Measurements from ENCODE around the gene CRYGD.
"Not testable (repeated sequence)": the region's sequence is repeated elsewhere in the genome, so short reads cannot be mapped to it uniquely, and the experiment has no call there.

CRYGD gene

DNA sequence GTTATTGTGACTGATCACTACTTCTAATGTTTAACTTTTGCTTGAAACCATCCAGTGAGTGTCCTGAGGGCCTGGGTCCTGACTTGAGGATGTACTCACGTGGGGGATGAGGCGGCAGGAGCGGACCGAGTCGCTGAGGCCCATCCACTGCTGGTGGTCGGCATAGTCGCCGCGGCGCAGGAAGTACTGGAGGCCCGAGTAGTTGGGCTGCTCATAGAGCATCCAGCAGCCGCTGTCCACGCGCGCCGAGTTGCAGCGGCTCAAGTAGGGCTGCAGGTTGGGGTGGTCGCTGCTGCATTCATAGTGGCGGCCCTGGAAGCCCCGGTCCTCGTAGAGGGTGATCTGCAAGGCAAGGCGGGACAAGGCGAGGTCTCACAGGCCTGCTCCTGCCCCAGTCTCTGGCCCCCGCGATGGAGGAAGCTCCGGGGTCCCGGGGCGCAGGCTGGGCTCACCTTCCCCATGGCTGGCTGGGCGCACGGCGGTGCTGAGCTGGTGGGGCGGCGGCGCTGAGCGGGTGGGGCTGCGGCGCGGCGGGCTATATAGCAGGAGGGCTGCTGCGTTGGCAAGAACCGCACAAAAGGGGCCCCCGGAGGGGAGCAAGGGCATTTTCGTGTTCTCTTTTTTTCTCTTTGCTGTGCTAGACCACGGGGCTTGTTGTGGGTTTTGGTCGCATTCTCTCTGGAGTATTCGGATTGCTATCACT is at the start of gene CRYGD:
Gene CRYGD, minus strand, starts transcription at position 512 of the 703 bp plus-strand sequence. Its CDS starts 51 bp downstream, at position 461.
- DNase-seq: not testable (repeated sequence)

- DNase-seq: no peak
Measured at GRCh38 chr2:208172125-208172524, 47.8 kb upstream of the CRYGD start.

DNA sequence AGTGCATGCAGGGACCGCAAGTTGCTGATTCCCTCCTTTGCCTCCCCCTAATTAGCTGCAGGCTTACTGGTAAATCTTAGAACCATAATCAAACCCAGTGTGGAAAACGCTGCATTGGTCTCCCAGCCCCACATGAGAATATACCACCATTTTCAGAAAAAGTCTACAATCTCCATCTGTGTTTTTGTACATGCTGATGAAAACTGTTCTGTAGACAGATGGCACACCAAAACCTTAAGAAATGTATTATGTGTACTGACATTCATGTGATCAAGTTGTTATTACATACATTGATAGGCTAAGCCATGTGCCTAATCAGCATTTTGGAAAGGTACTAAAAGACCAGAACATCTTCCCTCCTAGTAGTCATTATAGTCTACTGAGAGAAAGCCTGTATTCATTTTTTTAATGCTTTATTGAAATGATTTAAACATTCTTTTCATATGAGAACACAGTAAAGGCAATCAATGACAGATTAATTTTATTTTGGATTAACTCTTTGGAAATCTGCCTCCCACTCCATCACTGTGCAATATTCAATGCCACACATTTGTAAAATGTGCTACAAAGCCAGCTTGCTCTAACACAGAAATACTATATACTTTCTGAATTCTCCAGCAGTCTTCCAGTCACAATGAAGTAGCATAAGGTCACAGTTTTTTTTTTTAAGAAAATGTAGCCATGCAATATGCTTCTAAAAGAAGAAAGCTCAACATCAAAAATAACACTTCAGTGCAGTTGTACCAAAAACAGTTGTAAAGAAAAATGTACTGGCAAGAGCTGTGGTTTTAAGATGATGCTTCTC is 40.8 kb upstream of the CRYGD start:
- no peak for DNase-seq

DNA sequence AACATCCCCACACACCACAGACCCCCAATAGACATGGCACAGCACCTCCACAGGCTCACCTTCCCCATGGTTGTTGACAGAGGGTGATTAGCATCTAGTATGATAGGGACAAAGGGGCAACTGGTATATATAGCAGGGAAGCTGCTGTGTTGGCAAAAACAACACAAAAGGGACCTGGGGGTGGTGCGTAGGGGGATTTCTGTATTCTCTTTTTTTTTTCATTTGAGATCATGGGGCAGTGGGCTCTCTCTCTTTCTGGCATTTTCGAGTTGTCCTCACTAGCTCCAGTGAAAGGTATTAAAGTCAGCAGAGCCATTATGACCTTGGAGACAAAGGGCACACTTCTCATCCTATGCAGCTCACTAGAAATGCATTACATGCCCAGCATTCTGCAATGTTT is 39.2 kb upstream of the CRYGD start, which contains the start of gene CRYGA:
Gene CRYGA, minus strand, starts transcription at position 101 of the 400 bp plus-strand sequence. Its CDS starts 33 bp downstream, at position 68.
- DNase-seq: no peak

- no peak for DNase-seq
Measured at GRCh38 chr2:208156439-208156838, 32.1 kb upstream of the CRYGD start.

DNA sequence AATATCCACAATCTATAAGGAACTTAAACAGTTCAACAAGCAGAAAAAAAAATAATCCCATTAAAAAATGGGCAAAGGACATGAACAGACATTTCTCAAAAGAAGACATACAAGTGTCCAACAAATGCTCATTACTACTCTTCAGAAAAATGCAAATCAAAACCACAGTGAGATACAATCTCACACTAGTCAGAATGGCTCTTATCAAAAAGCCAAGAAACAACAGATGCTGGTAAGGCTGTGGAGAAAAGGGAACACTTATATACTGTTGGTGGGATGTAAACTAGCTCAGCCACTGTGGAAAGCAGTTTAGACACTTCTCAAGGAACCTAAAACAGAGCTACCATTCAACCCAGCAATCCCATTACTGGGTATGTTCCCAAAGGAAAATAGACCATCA is 28.8 kb upstream of the CRYGD start:
- DNase-seq: no peak

GRCh38 chr2:208150956-208151355 is 26.6 kb upstream of the CRYGD start:
- no peak for DNase-seq

DNA sequence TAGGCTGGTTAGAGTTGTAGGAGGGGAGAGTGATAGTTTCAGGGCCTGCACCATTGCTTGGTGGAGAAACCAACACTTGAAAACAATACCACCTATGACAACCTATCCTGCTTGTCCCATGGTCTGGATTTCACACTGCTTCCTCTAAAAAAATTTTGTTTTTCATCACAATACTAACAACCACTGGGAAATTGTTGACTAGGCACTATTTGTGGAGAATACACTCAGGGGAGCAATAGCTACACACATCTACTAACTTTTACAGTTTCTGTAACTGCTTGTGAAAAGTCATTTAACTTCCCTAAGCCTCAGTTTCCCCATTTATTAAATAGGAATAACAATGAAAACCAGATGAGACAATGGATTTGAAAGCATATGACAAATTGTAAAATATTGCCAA is 25.8 kb upstream of the CRYGD start:
- no peak for DNase-seq

GRCh38 chr2:208148803-208149202 is 24.5 kb upstream of the CRYGD start:
- DNase-seq: no peak

DNA sequence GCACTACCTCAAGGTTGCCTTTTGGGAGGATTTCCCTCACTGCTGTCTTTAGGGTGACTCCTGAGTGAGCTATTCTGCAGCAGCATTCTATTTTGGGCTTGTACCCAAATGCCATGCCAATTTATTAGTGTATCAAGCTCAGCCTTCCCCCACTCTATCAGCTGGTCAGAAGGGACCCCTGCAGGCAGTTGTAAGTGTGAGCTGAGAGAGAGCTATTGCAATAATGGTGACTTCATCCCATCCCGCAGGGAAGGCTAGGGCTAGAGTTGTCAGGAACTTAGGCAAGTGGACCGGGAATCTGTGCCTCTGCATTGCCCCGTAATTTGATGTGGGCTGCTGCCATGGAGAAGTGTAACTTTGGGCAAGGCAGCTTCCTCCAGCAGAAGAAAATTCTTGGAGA is 23.4 kb upstream of the CRYGD start:
- no peak for DNase-seq

- DNase-seq: no peak
Measured at GRCh38 chr2:208147008-208147407, 22.7 kb upstream of the CRYGD start.

DNA sequence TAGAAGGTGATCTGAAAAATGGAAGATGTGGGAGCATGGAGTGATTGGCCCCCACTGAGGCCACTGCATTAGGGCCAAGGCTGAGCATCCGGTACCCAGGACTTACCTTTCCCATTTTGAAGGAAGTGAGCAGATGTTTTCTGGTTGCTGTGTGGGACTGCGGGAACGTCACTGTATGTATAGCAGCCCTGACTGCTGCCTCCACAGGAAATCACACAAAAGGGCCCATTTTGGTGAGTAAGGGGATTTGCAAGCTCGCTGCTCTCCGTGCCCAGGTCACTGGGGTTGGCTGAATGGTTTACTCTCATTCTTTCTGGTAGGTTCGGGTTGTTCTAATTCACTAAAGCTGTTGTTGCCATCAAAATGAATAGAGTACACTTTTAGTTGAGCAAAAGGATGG is 21.7 kb upstream of the CRYGD start, which contains the start of gene CRYGB:
Gene CRYGB, minus strand, starts transcription at position 153 of the 400 bp plus-strand sequence. Its CDS starts 38 bp downstream, at position 115.
- no peak for DNase-seq

- DNase-seq: no peak
Measured at GRCh38 chr2:208142925-208143799, 18.8 kb upstream of the CRYGD start.

- no peak for DNase-seq
Measured at GRCh38 chr2:208142240-208142924, 18.1 kb upstream of the CRYGD start.

DNA sequence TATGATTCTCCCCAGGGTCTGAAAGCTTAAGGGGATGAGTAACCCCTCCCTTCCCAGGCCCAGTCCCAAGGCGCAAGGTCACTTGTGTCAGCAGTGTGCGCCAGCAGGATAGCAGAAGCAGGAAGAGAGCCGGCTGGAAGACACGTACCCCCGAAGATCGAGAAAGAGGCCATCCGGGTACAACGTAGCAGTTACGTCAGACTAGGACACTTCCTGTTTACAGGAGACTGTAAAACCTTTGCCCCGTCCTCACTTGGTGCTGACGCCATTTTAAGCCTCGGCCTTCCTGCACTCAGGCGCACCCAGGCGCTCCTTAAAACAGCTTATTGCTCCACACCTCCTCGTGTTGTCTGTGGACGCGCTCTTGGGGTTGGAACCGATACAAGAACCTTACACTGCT is 15.1 kb upstream of the CRYGD start:
- no peak for DNase-seq

DNA sequence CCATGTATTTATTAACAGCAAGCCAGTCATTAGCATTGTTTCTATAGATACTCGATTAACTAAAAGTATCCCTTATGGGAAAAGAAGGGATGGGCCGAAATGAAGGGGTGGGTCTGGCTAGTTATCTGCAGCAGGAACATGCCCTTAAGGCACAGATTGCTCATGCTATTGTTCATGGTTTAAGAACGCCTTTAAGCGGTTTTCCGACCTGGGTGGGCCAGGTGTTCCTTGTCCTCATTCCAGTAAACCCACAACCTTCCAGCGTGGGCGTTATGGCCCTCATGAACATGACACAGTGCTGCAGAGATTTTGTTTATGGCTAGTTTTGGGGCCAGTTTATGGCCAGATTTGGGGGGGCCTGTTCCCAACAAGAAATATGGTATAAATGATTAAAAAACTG is 14.0 kb upstream of the CRYGD start:
- DNase-seq: not testable (repeated sequence)

- DNase-seq: no peak
Measured at GRCh38 chr2:208136716-208137094, 12.4 kb upstream of the CRYGD start.

DNA sequence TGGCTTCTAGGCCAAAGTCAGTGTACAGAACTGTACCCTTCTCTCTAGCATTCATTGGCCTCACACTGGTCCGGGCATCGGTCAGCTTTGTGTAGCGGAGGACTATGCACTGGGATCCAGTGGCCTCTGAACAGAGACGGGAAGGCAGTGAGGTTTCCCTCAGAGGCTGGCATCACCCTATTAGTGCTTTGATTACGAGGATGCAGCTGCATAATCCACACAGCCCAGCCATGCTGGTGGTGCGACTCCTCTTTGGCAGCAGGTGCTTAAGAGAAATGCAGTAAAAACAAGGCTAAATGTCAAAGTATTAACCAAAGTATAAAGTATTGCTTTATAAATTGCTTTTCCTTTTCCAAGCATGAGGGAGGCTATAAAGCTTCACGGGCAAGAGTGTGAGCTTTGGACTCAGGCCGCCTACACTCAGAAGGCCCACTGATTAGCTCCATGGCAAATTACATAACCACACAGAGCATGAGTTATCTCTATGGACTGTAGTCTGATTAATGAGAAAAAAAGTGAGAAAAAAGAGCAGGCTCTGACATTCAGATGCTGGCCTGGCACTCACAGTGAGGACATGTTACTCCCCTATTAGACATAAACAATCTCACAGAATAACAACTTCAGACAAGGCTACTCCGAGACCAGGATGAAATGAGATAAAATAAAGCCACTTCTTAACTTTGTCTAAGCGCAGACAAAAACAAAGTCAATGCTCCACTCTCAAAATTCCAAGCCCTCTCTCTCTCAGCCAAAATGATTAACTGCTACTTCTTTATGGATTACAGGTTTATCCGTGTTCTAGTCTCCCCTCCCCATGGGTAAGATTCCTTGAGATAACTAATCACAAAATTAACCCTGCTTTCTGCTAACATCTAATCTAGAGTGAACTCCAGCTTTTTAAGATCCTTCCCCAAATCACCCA is 11.7 kb upstream of the CRYGD start:
- DNase-seq: no peak

DNA sequence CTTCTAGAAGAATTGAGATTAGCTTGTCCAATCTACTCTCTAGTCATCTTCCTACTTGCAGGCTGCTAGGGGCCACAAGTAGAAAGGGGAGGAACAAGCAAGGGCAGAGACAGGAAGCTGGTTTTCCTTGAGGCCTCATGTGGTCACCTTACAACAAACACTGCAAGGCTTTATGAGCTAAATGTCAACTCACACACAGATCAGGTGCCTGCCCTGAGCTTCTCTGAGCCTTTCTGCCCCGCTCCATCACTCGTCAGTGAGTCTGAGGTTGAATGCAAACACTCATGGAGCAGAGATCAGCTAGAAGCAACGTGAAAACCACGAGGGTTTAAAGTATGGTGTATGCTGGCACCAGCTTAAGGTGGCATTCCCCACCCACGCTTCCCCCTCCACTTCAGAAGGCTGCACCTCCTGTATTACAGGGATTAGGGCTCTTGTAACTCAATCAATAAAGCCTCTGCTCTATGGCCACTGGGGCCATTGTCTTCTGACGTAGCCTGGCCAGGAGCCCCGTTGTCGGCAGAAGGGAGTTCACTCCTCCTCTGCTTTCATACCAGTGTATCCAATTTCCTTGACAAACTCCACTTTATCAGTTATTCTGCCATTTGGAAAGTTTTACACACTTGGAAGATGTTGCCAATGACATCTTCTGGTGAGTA is 10.7 kb upstream of the CRYGD start:
- DNase-seq: no peak

DNA sequence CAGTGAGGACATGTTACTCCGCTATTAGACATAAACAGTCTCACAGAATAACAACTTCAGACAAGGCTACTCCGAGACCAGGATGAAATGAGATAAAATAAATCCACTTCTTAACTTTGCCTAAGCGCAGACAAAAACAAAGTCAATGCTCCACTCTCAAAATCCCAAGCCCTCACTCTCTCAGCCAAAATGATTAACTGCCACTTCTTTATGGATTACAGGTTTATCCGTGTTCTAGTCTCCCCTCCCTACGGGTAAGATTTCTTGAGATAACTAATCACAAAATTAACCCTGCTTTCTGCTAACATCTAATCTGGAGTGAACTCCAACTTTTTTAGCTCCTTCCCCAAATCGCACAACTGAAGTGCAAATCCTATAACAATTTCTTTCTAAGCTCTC is 6.4 kb upstream of the CRYGD start:
- no peak for DNase-seq
